NCI-H526 (cell line): ENCODE data around the gene NDUFAF2.
"Not testable (repeated sequence)": the region's sequence is repeated elsewhere in the genome, so short reads cannot be mapped to it uniquely, and the experiment has no call there.

ENCODE experiments used
- DNase-seq, 2 experiments: peaks; one replicate each; lab custom pipeline; 2025; lab: John Stamatoyannopoulos, UW

The NDUFAF2 gene

DNA sequence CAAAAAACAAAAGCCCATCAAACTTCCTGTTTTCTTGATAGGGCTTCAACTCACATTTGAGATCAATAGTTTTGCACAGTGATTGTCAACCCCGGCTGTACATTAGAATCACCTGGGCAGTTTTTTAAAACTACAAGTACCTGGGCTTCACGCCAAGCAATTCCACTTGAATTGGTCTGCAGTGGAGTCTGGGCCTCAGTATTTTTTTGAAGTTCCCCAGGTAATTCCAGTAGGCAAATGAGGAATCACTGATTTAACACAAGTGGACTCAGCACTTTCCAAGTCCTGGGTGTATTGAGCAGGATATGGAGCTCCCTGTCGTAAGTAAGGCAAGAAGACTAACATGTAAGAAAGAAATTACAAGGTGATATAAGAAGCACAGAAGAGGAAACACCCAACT lies 232.1 kb downstream of the NDUFAF2 start:
- no peak for DNase-seq

DNA sequence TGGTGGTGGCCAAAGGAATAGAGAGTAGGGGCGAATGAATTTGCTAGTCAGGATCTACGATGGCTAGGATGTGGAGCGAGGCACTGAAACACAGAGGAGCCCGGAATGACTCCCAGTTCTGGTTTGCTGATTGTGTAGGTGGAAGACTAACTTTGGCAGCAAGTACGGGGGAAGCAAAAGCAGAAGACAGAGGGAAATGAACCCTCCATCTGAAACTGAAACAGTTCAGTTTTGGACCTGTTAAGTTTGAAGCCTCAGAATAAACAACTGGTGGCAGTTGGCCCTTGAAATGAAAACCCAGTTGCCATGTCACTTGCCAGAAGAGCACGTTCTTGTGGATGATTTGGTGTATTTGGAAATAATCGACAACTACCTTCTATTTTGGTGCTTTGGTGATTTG lies 232.7 kb downstream of the NDUFAF2 start:
- no peak for DNase-seq

DNA sequence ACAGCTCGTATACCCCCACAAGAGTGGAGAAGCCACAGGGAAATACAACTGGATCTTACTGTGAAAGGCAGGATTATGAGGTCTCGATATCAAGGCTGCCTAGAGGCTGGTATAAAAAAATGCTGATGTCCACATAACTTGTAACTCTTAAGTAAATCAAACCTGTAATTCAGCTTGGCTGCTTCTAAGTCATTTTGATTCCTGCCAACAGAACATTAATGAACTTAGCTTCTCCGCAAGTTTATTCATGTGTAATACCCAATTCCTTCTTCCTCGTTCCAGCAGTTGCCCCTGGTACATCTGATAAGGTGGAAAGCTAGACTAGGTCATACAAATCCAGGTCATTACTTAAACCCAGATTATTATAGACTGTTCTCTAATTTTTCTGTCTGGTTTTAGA lies 233.7 kb downstream of the NDUFAF2 start:
- no peak for DNase-seq

DNA sequence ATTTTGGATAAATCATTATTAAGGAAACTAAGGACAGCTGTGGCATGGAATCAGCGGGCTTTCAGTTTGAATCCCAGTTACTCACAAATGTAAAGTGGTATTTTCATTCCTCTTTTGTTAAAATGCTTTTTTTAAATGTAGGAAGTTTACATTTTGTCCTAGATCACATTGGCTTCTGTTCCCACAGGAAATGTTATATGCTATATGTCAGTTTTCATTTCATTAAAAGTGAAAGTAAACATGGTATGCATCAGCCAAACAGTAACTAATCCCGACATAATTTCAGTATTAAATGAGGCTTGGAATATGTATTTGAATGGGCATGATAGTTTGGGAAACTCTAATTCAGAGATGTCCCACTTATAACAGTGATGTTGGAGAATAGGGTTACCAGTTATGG lies 235.9 kb downstream of the NDUFAF2 start:
- DNase-seq: no peak

DNA sequence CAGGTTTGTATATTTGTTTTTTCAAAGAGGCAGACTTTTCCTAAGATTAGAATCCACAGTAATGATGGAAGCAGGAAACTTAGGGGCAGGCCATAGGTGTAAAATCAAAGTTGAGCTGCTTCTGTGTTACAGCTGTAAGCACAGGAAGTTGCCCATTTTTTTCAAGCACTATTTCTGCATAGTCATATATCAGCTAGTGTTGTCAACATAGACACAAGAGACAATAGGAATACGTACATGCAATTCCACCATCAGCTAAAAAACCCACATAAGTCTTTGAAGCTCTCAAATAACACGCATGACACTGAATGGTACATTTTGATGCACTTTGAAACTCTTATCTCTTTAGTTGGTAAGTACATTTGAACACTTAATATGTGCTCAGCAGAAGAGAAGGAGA lies 237.4 kb downstream of the NDUFAF2 start:
- no peak for DNase-seq

DNA sequence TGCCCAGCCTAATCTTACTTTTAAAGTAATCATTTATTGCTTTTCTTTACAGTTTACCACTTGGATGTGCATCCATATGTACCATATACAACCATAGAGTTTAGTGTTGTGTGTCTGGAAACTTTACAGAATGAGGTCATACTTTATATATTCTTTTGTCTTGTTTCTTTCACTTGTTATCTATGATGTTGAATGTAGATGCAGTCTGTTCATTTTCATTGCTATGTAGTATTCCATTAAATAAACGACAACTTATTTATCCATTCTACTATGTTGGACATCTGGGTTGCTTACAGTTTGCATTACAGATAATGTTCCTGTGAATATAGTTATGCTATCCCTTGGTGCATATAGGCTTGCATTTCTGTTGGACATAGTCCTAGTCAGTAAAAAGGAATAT lies 238.5 kb downstream of the NDUFAF2 start:
- DNase-seq: no peak

DNA sequence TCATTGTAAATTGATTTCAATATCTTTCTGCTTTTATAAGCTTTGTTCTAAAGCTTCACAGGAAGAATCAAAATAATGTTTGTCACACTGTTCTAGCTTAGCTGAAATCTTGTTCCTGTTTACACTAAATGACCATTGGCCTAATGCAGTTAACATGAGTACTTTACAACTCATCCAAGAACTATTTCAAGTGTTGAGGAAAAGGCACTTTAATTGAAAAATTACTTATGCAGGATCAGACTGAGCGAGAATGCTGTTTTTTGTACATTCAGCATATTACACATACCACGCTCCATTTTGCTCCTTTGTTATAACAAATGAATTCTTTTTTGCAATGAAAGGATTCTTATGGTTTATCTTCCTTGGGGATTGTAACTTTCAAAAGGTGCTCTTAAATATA lies 239.7 kb downstream of the NDUFAF2 start:
- no peak for DNase-seq

DNA sequence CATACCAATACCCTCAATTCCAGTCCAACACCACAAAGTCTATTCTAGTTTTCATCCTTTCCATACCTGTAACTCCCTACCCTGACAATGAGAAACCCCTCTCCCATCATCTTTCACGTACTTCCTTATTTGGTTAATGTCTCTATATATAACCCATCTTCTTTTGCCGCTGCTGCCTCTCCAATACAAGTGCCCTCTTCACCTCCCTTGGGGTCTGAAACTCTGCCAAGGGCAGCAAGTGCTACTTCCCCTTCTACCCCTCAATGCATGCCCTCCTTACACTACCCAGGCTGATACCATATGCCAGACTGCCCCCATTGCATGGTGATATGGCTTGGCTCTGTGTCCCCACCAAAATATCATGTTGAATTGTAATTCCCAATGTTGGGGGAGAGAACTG lies 241.6 kb downstream of the NDUFAF2 start:
- no peak for DNase-seq

DNA sequence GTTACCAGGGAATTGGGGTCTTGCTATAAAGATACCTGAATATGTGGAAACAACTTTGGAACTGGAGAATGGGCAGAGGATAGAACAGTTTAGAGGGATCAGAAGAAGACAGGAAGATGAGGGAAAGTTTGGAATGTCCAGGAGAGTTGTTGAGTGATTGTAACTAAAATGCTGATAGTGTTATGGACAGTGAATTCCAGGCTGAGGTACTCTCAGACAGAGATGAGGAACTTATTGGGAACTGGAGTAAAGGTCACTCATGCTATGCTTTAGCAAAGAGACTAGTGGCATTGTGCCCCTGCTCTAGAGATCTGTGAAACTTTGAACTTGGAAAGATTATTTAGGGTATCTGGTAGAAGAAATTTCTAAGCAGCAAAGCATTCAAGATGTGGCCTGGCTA lies 242.3 kb downstream of the NDUFAF2 start:
- DNase-seq: not testable (repeated sequence)

DNA sequence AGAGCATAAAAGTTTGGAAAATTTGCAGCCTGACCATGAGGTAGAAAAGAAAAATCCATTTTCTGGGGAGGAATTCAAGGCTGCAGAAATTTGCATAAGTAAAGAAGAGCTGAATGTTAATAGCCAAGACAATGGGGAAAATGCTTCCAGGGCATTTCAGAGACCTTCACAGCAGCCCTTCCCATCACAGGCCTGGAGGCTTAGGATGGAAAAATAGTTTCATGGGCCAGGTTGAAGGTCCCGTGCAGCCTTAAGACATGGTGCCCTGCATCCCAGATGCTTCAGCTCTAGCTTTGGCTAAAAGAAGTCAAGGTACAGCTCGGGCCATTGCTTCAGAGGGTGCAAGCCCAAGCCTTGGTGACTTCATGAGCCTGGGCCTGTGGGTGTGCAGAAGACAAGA lies 242.8 kb downstream of the NDUFAF2 start:
- DNase-seq: not testable (repeated sequence)

DNA sequence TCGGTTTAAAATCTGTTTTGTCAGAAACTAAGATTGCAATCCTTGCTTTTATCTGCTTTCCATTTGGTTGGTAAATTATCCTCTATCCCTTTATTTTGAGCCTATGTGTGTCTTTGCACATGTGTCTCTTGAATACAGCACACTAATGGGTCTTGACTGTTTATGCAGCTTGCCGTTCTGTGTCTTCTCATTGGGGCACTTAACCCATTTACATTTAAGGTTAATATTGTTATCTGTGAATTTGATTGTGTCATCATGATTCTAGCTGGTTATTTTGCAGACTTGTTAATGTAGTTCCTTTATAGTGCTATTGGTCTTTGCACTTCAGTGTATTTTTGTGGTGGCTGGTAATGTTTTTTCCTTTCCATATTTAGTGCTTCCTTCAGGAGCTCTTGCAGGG lies 253.6 kb downstream of the NDUFAF2 start:
- DNase-seq: no peak

DNA sequence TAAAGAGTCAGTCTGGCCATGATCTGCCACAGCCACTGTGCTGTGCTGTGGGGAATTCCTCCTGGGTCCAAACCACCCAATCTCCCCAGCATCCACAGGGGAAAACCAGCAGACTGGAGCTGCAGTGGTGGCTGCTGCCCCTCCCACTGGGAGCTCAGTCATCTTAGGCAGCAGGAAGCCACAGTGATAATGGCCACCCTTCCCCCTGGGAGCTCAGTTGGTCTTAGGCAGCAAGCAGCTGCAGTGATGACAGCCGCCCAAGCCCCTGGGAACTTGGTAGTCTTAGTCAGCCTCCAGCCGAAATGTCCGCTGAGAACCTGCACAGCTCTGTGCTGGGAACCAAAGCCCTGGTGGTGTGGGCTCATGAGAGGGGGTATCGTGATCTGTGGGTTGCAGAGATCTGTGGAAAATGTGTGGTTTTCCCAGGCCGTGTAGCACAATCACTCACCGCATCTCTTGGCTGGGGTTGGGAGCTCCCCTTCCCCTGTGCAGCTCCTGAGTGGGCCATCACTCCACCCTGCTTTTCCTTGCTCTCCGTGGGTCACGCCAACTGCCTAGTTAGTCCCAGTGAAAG lies 255.7 kb downstream of the NDUFAF2 start:
- DNase-seq: no peak

DNA sequence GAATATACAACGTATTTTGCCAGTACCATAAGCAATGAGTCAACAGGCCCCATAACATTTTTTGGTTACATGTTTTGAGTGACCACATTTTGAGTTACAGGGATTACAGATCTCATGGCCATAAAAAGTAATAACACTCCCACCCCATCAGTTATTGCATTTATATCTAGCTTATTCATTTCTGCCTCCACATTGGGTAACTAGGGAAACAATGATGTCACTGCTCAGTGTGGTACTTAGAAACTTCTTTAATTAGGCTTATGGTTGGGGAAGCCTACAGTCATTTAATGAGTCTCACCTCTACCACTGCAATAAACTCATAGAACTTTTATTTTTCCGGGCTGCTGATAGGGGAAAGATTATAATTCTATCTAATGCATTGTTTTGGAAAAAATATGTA lies 257.2 kb downstream of the NDUFAF2 start:
- DNase-seq: no peak
